HEK293 (cell line): Measurements from ENCODE around the gene PGS1.

Source experiments
- CTCF ChIA-PET: fragments of 350-600 bp; formaldehyde crosslinking; extraction: SDS; loops from one replicate; lab custom pipeline; 2021; ENCODE audit warnings: antibody characterized with exemption; lab: Yijun Ruan, JAX
- POLR2A ChIA-PET: fragments of 300-600 bp; formaldehyde crosslinking; extraction: SDS; loops from one replicate; lab custom pipeline; 2020; ENCODE audit warnings: antibody characterized with exemption, inconsistent platforms; lab: Yijun Ruan, JAX
- H3K27ac ChIP-seq: fragments of 200-500 bp; sonication (Bioruptor generic); 2 replicates; pipeline ENCODE4 v1.5.1; 2014; ENCODE audit warnings: low read depth, low read length, control low read depth, inconsistent platforms; ENCODE audit errors: extremely low read depth
- H3K36me3 ChIP-seq, 2 experiments: fragments of 200-500 bp in 1 of 2; sonication (Bioruptor generic) in 1 of 2; 1 replicate in 1 of 2; 2 replicates in 1 of 2; pipeline ENCODE4 v1.5.1; 2014 to 2017; ENCODE audit warnings: inconsistent platforms in 2 of 2, low read length in 2 of 2; ENCODE audit not compliant: control insufficient read depth in 2 of 2, insufficient read depth in 1 of 2
- H3K4me1 ChIP-seq: fragments of 200-500 bp; sonication (Bioruptor generic); 2 replicates; pipeline ENCODE4 v1.5.1; 2014; ENCODE audit warnings: mild to moderate bottlenecking, low read length, inconsistent platforms; ENCODE audit not compliant: control insufficient read depth, insufficient read depth
- H3K4me3 ChIP-seq: 2 replicates; pipeline ENCODE4 v1.5.1; 2011; ENCODE audit warnings: low read depth, mild to moderate bottlenecking, control low read depth, low read length, moderate library complexity
- H3K9me3 ChIP-seq: fragments of 200-500 bp; sonication (Bioruptor generic); 2 replicates; pipeline ENCODE4 v1.5.1; 2014; ENCODE audit warnings: low read depth, low read length, inconsistent platforms; ENCODE audit not compliant: control insufficient read depth, insufficient read depth
- CTCF ChIP-seq: fragments of 450-650 bp; formaldehyde crosslinking; IDR thresholded peaks from 2 replicates; pipeline ENCODE4 v1.5.1; 2016; ENCODE audit warnings: missing biosample characterization, missing genetic modification characterization
- PRDM1 ChIP-seq: fragments of 450-650 bp; formaldehyde crosslinking; IDR thresholded peaks from 2 replicates; pipeline ENCODE4; 2016; ENCODE audit warnings: missing biosample characterization, missing genetic modification characterization
- PRDM2 ChIP-seq: fragments of 450-650 bp; formaldehyde crosslinking; IDR thresholded peaks from 2 replicates; pipeline ENCODE4 v1.5.1; 2016; ENCODE audit warnings: missing biosample characterization, missing genetic modification characterization, borderline replicate concordance
- SP2 ChIP-seq: fragments of 450-650 bp; formaldehyde crosslinking; IDR thresholded peaks from 2 replicates; pipeline ENCODE4 v1.5.1; 2016; ENCODE audit warnings: missing biosample characterization, missing genetic modification characterization
- WT1 ChIP-seq: fragments of 450-650 bp; formaldehyde crosslinking; IDR thresholded peaks from 2 replicates; pipeline ENCODE4 v1.5.1; 2016; ENCODE audit warnings: missing biosample characterization, missing genetic modification characterization
- ZBTB26 ChIP-seq: fragments of 450-650 bp; formaldehyde crosslinking; optimal IDR thresholded peaks from 2 replicates; pipeline ENCODE3; 2016; ENCODE audit warnings: missing biosample characterization, mild to moderate bottlenecking, missing genetic modification characterization
- ZNF175 ChIP-seq: fragments of 450-650 bp; formaldehyde crosslinking; IDR thresholded peaks from 2 replicates; pipeline ENCODE4 v1.5.1; 2016; ENCODE audit warnings: missing biosample characterization, missing genetic modification characterization
- ZNF211 ChIP-seq: fragments of 450-650 bp; formaldehyde crosslinking; IDR thresholded peaks from 2 replicates; pipeline ENCODE4 v1.5.1; 2016; ENCODE audit warnings: low read depth, missing biosample characterization, missing genetic modification characterization
- ZNF23 ChIP-seq: fragments of 450-650 bp; formaldehyde crosslinking; IDR thresholded peaks from 2 replicates; pipeline ENCODE4 v1.5.1; 2016; ENCODE audit warnings: missing biosample characterization, missing genetic modification characterization, borderline replicate concordance
- ZNF394 ChIP-seq: fragments of 450-650 bp; formaldehyde crosslinking; IDR thresholded peaks from 2 replicates; pipeline ENCODE4 v1.5.1; 2016; ENCODE audit warnings: missing biosample characterization, missing genetic modification characterization, mild to moderate bottlenecking, moderate library complexity, borderline replicate concordance
- ZNF473 ChIP-seq: fragments of 450-650 bp; formaldehyde crosslinking; IDR thresholded peaks from 2 replicates; pipeline ENCODE4 v1.5.1; 2017; ENCODE audit warnings: missing biosample characterization, missing genetic modification characterization
- ZNF521 ChIP-seq: fragments of 450-650 bp; formaldehyde crosslinking; IDR thresholded peaks from 2 replicates; pipeline ENCODE4 v1.5.1; 2017; ENCODE audit warnings: missing biosample characterization, mild to moderate bottlenecking, missing genetic modification characterization
- ZNF529 ChIP-seq: fragments of 450-650 bp; formaldehyde crosslinking; IDR thresholded peaks from 2 replicates; pipeline ENCODE4 v1.5.1; 2017; ENCODE audit warnings: missing genetic modification characterization, missing biosample characterization; ENCODE audit not compliant: insufficient replicate concordance
- ZNF561 ChIP-seq: fragments of 450-650 bp; IDR thresholded peaks from 2 replicates; pipeline ENCODE4 v1.5.1; 2018; ENCODE audit warnings: missing biosample characterization, missing genetic modification characterization, borderline replicate concordance
- ZNF621 ChIP-seq: fragments of 450-650 bp; formaldehyde crosslinking; IDR thresholded peaks from 2 replicates; pipeline ENCODE4 v1.5.1; 2017; ENCODE audit warnings: missing biosample characterization, missing genetic modification characterization
- ZNF660 ChIP-seq: fragments of 450-650 bp; IDR thresholded peaks from 2 replicates; pipeline ENCODE4 v1.5.1; 2018; ENCODE audit warnings: missing biosample characterization, mild to moderate bottlenecking, missing genetic modification characterization
- ZNF747 ChIP-seq: fragments of 450-650 bp; formaldehyde crosslinking; IDR thresholded peaks from 2 replicates; pipeline ENCODE4 v1.5.1; 2016; ENCODE audit warnings: missing biosample characterization, missing genetic modification characterization
- ZNF776 ChIP-seq: fragments of 450-650 bp; formaldehyde crosslinking; IDR thresholded peaks from 2 replicates; pipeline ENCODE4 v1.5.0; 2017; ENCODE audit warnings: missing biosample characterization, missing genetic modification characterization, borderline replicate concordance
- ZXDB ChIP-seq: fragments of 450-650 bp; formaldehyde crosslinking; IDR thresholded peaks from 2 replicates; pipeline ENCODE4 v1.5.1; 2016; ENCODE audit warnings: missing biosample characterization, missing genetic modification characterization

PGS1 gene

GRCh38 chr17:78345791-78346494 lies 32.5 kb upstream of the PGS1 start:
- Histone ChIP-seq H3K9me3 (no peaks in the 10 kb centered on the region), H3K4me1 (peaks cover 6% of the 10 kb centered on the region; the same call in 1 of the 2 replicates)
- TF ChIP-seq ZNF660 (tag by site-specific recombination) (no peak), ZNF394 (no peak), WT1 (tag by site-specific recombination) (no peak), ZNF776 (tag by site-specific recombination) (no peak), CTCF (tag by site-specific recombination) (no peak), ZNF529 (tag by site-specific recombination) (no peak), ZNF621 (tag by site-specific recombination) (no peak), SP2 (no peak), ZNF211 (no peak), ZNF521 (tag by site-specific recombination) (no peak), ZXDB (tag by site-specific recombination) (no peak), ZNF23 (no peak), ZNF175 (tag by site-specific recombination) (no peak), ZNF473 (tag by site-specific recombination) (no peak), PRDM2 (tag by site-specific recombination) (no peak), ZNF747 (tag by site-specific recombination) (no peak), PRDM1 (no peak), ZNF561 (no peak), ZBTB26 (tag by site-specific recombination) (no peak)
- TF ChIP-seq, all 188 proteins: peak for 0
- Histone ChIP-seq H3K36me3 (no peaks in the 10 kb centered on the region), H3K27ac (no peak overlapping the region), H3K4me3 (no peak overlapping the region)
- ChIA-PET POLR2A (no interaction called here), CTCF (interaction anchor here (1.0 to 3.5 kb wide), 2 partner anchors 15 to 77 kb away, joined by 4 to 13 read pairs; no protein-coding TSS in a partner anchor)
